HepG2 (cell line): ENCODE measurements around the gene MAGEC1. TPM values are rescaled to one million over a fixed set of nuclear protein-coding genes. Genes with fewer than 3 reads are reported as not detected.

Source experiments
- ATAC-seq: fragments of 200-7000 bp; cut with Tn5 transposase; 3 replicates; pipeline ENCODE4 v1.9.1; 2020; ENCODE audit warnings: mild to moderate bottlenecking, moderate library complexity
- BruUV-seq: library from RNA; stranded (reverse); fragments of 400-500 nt; replicated peaks from 2 replicates; lab custom pipeline; 2021; lab: Mats Ljungman, UMichigan
- CTCF ChIA-PET: fragments of 300-600 bp; formaldehyde crosslinking; extraction: SDS; loops from one replicate; lab custom pipeline; 2021; ENCODE audit warnings: low total read pairs, inconsistent platforms, low intra/inter-chr PET ratio; lab: Yijun Ruan, JAX
- POLR2A ChIA-PET: fragments of 350-600 bp; sonication (Branson Sonifier 250); formaldehyde crosslinking; loops from one replicate; lab custom pipeline; 2020; ENCODE audit warnings: antibody characterized with exemption, inconsistent platforms; lab: Yijun Ruan, JAX
- DNase-seq: peaks from one replicate; pipeline ENCODE4 v3.0.0-alpha.2; 2015; ENCODE audit warnings: low spot score
- FAIRE-seq: peaks from 3 replicates; lab custom pipeline; 2011; peaks lifted over from hg19 to GRCh38; lab: Jason Lieb, UNC
- H2AFZ ChIP-seq: one replicate; pipeline ENCODE4 v1.6.1; 2011; ENCODE audit warnings: low read length, inconsistent platforms
- H3K27ac ChIP-seq: fragments of 300-600 bp; 3 replicates; pipeline ENCODE4 v1.8.0; 2011; ENCODE audit warnings: mixed run types, mild to moderate bottlenecking, mixed read lengths, low read length, inconsistent platforms; ENCODE audit not compliant: insufficient read depth; ENCODE audit errors: extremely low read length
- H3K27me3 ChIP-seq, 2 experiments: fragments of 200-600 bp in 1 of 2; 2 replicates in 1 of 2; 3 replicates in 1 of 2; pipeline versions ENCODE4 v1.6.0 to v1.8.0; 2011; ENCODE audit warnings: low read length in 2 of 2, mild to moderate bottlenecking in 2 of 2, moderate library complexity in 2 of 2, inconsistent platforms in 1 of 2; ENCODE audit not compliant: insufficient read depth in 2 of 2, control insufficient read depth in 1 of 2
- H3K36me3 ChIP-seq, 2 experiments: fragments of 200-600 bp in 1 of 2; replicated peaks in 1 of 2; 2 replicates in 1 of 2; 3 replicates in 1 of 2; pipeline versions ENCODE4 v1.5.1 to v1.8.0; 2011; ENCODE audit warnings: low read length in 2 of 2, inconsistent platforms in 1 of 2; ENCODE audit not compliant: insufficient read depth in 2 of 2, control insufficient read depth in 1 of 2
- H3K4me1 ChIP-seq: 2 replicates; pipeline ENCODE4 v1.5.1; 2012; ENCODE audit warnings: low read length, inconsistent platforms; ENCODE audit not compliant: insufficient read depth
- H3K4me2 ChIP-seq: 2 replicates; pipeline ENCODE4 v1.6.0; 2011; ENCODE audit warnings: low read depth, low read length, inconsistent platforms
- H3K4me3 ChIP-seq, 3 experiments: fragments of 200-600 bp in 1 of 3; sonication (generic), shearing (Covaris generic) in 1 of 3; replicated peaks in 1 of 3; 2 replicates each; pipeline ENCODE4 v1.5.1; 2011 to 2016; ENCODE audit warnings: low read length in 3 of 3, inconsistent platforms in 2 of 3, low read depth in 2 of 3, mild to moderate bottlenecking in 2 of 3, control low read depth in 1 of 3, mixed read lengths in 1 of 3; ENCODE audit not compliant: insufficient read depth in 1 of 3
- H3K79me2 ChIP-seq: one replicate; pipeline ENCODE4 v1.6.1; 2011; ENCODE audit warnings: low read length, inconsistent platforms; ENCODE audit not compliant: insufficient read depth
- H3K9ac ChIP-seq: 2 replicates; pipeline ENCODE4 v1.6.0; 2011; ENCODE audit warnings: mild to moderate bottlenecking, low read depth, low read length, inconsistent platforms; ENCODE audit not compliant: insufficient read depth
- H3K9me3 ChIP-seq: 2 replicates; pipeline ENCODE4 v1.5.1; 2012; ENCODE audit warnings: mild to moderate bottlenecking, low read length
- H4K20me1 ChIP-seq: 2 replicates; pipeline ENCODE4 v1.6.0; 2011; ENCODE audit warnings: inconsistent platforms, mild to moderate bottlenecking, low read length, moderate library complexity; ENCODE audit not compliant: insufficient read depth
- ATF6 ChIP-seq: sonication (generic); formaldehyde crosslinking; conservative IDR thresholded peaks from 2 replicates; pipeline ENCODE4 v1.4.0; 2020; ENCODE audit warnings: missing genetic modification reagents
- FOXA3 ChIP-seq: IDR thresholded peaks from 2 replicates; pipeline ENCODE4 v1.6.1; 2016; ENCODE audit warnings: missing genetic modification reagents, missing compliant biosample characterization
- GLI4 ChIP-seq: sonication (generic); formaldehyde crosslinking; IDR thresholded peaks from 2 replicates; pipeline ENCODE4 v1.5.1; 2020; ENCODE audit warnings: missing genetic modification reagents, mild to moderate bottlenecking, moderate library complexity, borderline replicate concordance
- HDAC6 ChIP-seq: fragments of 200-600 bp; sonication (generic); IDR thresholded peaks from 2 replicates; pipeline ENCODE4 v1.7.0; 2017; ENCODE audit warnings: mild to moderate bottlenecking, antibody characterized with exemption, low read length, low read depth
- ZNF205 ChIP-seq: IDR thresholded peaks from 2 replicates; pipeline ENCODE4 v1.6.1; 2018; ENCODE audit warnings: missing biosample characterization, missing genetic modification reagents
- ZNF691 ChIP-seq: sonication (generic); formaldehyde crosslinking; IDR thresholded peaks from 2 replicates; pipeline ENCODE4 v1.4.0; 2020; ENCODE audit warnings: missing genetic modification reagents, low read depth, mild to moderate bottlenecking, borderline replicate concordance
- ZSCAN29 ChIP-seq: sonication (generic); formaldehyde crosslinking; conservative IDR thresholded peaks from 2 replicates; pipeline ENCODE4 v1.4.0; 2020; ENCODE audit warnings: mild to moderate bottlenecking, missing genetic modification reagents
- WGBS: methylation state at CpG from one replicate; pipeline ENCODE4 v1.1.6; 2017; ENCODE audit warnings: low lambda C conversion rate; 5-methylcytosine and 5-hydroxymethylcytosine counted together
- in situ Hi-C: cut with HindIII; loops from 2 replicates; pipeline ENCODE4 v1.10.0; 2017; ENCODE audit warnings: low pct_unique_long_range_greater_than_20kb; ENCODE audit not compliant: extremely low pct_ligation_motif_present
- intact Hi-C: fragments of 100-400 bp; cut with micrococcal nuclease; formaldehyde crosslinking; loops from one replicate; pipeline ENCODE4 v1.10.0; 2022; ENCODE audit not compliant: unreplicated experiment
- polyA plus RNA-seq, 8 experiments: library from polyadenylated mRNA; depleted of rRNA in 3 of 8; stranded (reverse) in 7 of 8; unstranded in 1 of 8; fragments of >200 nt; fragmentation: Illumina TruSeq in 4 of 8; extraction: Trizol in 4 of 8; gene quantifications; 2 replicates each; pipeline versions ENCODE4 v1.2.1 to v1.2.3, GENCODE V29; 2011 to 2016; ENCODE audit warnings: low read depth in 4 of 8, missing spikeins in 1 of 8, mixed read lengths in 1 of 8; ENCODE audit not compliant: insufficient read depth in 1 of 8
- total RNA-seq, 5 experiments: library from RNA; depleted of rRNA; stranded (reverse); fragments of >200 nt; fragmentation: Illumina TruSeq; extraction: Trizol; gene quantifications; 2 replicates each; pipeline ENCODE4 v1.2.3, GENCODE V29; 2016; ENCODE audit warnings: low read depth in 1 of 5
- TF ChIP-seq, protein P1 (sequence below), 2 experiments: IDR thresholded peaks; 2 replicates each; pipeline ENCODE4 v1.6.1; 2011 to 2012; ENCODE audit warnings: low read length in 2 of 2, borderline replicate concordance in 1 of 2, low read depth in 1 of 2, mild to moderate bottlenecking in 1 of 2, moderate library complexity in 1 of 2
- TF ChIP-seq, protein P2 (sequence below): sonication (generic); formaldehyde crosslinking; IDR thresholded peaks from 2 replicates; pipeline ENCODE4 v1.9.0; 2022; ENCODE audit warnings: low read depth, missing genetic modification reagents

MAGEC1 gene
- total and polyA plus RNA-seq, 2 of the 13 experiments (the other 11 are each of a cell fraction or from before 2014, with no cell fraction given): not detected

- Histone ChIP-seq H3K27ac (no peak overlapping the region), H3K9ac (no peak overlapping the region), H3K4me3 (no peak overlapping the region), H3K79me2 (no peaks in the 10 kb centered on the region), H3K36me3 (no peaks in the 10 kb centered on the region), H3K27me3 (no peaks in the 10 kb centered on the region), H3K4me2 (no peak overlapping the region), H3K9me3 (peaks cover 21% of the 10 kb centered on the region; the same call in 1 of the 2 replicates), H4K20me1 (no peaks in the 10 kb centered on the region), H3K4me1 (no peaks in the 10 kb centered on the region), H2AFZ (no peak overlapping the region)
- TF ChIP-seq ZNF691 (no peak), HDAC6 (no peak), ZNF205 (CRISPR knock-in tag) (no peak), GLI4 (CRISPR knock-in tag) (no peak), ZSCAN29 (CRISPR knock-in tag) (no peak), ATF6 (CRISPR knock-in tag) (no peak), FOXA3 (no peak)
- TF ChIP-seq, protein P1, sequence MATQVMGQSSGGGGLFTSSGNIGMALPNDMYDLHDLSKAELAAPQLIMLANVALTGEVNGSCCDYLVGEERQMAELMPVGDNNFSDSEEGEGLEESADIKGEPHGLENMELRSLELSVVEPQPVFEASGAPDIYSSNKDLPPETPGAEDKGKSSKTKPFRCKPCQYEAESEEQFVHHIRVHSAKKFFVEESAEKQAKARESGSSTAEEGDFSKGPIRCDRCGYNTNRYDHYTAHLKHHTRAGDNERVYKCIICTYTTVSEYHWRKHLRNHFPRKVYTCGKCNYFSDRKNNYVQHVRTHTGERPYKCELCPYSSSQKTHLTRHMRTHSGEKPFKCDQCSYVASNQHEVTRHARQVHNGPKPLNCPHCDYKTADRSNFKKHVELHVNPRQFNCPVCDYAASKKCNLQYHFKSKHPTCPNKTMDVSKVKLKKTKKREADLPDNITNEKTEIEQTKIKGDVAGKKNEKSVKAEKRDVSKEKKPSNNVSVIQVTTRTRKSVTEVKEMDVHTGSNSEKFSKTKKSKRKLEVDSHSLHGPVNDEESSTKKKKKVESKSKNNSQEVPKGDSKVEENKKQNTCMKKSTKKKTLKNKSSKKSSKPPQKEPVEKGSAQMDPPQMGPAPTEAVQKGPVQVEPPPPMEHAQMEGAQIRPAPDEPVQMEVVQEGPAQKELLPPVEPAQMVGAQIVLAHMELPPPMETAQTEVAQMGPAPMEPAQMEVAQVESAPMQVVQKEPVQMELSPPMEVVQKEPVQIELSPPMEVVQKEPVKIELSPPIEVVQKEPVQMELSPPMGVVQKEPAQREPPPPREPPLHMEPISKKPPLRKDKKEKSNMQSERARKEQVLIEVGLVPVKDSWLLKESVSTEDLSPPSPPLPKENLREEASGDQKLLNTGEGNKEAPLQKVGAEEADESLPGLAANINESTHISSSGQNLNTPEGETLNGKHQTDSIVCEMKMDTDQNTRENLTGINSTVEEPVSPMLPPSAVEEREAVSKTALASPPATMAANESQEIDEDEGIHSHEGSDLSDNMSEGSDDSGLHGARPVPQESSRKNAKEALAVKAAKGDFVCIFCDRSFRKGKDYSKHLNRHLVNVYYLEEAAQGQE (IDR thresholded peaks at IDR 0.05; ENCODE audit: borderline replicate concordance in 1 of 2, low read depth in 1 of 2, low read length in 2 of 2): no peak
- TF ChIP-seq, protein P2, sequence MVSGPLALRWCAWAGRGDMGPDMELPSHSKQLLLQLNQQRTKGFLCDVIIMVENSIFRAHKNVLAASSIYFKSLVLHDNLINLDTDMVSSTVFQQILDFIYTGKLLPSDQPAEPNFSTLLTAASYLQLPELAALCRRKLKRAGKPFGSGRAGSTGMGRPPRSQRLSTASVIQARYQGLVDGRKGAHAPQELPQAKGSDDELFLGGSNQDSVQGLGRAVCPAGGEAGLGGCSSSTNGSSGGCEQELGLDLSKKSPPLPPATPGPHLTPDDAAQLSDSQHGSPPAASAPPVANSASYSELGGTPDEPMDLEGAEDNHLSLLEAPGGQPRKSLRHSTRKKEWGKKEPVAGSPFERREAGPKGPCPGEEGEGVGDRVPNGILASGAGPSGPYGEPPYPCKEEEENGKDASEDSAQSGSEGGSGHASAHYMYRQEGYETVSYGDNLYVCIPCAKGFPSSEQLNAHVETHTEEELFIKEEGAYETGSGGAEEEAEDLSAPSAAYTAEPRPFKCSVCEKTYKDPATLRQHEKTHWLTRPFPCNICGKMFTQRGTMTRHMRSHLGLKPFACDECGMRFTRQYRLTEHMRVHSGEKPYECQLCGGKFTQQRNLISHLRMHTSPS (CRISPR knock-in tag): no peak
- WGBS: 3% methylated on average over 3 of the region's 3 CpGs
- no peak for DNase-seq
- intact Hi-C loops (no loop called here), in situ Hi-C loops (no loop called here)
- no peak for ATAC-seq
- ChIA-PET POLR2A (no interaction called here), CTCF (no interaction called here)
- no peak for FAIRE-seq
- BruUV-seq: no TSS peak
These were observed 46.2 kb upstream of the MAGEC1 start for GRCh38 chrX:141857479-141857878.
